Epithelial cell of esophagus (primary cell): ENCODE measurements around the gene PAQR3.

Experiments used
- DNase-seq: peaks from one replicate; pipeline ENCODE4 v3.0.0; 2010; ENCODE audit warnings: low read depth
- H3K4me3 ChIP-seq: 2 replicates; pipeline ENCODE4 v1.5.1; 2011; ENCODE audit warnings: mild to moderate bottlenecking, low read length, control low read depth
- TF ChIP-seq, protein P1 (sequence below): IDR thresholded peaks from 2 replicates; pipeline ENCODE4 v1.5.1; 2011; ENCODE audit warnings: low read depth, mild to moderate bottlenecking, low read length, control low read depth, inconsistent platforms; ENCODE audit not compliant: insufficient read depth; ENCODE audit errors: missing control alignments

The PAQR3 gene

DNA sequence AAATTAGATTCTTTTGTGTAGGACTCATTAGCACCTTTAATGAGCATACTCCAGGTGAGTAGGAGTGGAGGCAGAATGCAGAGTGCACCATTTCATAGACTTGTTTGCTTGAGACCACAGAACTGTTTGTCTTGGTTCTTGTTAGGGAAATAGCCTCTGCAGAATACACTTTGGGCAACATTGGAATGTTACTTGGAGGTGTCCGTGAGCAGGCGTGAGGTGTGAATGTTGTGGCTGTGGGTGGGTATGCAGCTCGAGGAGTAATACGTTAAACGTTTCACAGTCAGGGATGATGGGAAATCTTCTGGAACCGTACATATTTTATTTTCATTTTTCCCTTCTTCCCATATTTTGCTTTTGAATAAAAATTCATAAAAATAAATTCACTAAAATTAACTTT lies 31.6 kb downstream of the PAQR3 start:
- TF ChIP-seq, protein P1, sequence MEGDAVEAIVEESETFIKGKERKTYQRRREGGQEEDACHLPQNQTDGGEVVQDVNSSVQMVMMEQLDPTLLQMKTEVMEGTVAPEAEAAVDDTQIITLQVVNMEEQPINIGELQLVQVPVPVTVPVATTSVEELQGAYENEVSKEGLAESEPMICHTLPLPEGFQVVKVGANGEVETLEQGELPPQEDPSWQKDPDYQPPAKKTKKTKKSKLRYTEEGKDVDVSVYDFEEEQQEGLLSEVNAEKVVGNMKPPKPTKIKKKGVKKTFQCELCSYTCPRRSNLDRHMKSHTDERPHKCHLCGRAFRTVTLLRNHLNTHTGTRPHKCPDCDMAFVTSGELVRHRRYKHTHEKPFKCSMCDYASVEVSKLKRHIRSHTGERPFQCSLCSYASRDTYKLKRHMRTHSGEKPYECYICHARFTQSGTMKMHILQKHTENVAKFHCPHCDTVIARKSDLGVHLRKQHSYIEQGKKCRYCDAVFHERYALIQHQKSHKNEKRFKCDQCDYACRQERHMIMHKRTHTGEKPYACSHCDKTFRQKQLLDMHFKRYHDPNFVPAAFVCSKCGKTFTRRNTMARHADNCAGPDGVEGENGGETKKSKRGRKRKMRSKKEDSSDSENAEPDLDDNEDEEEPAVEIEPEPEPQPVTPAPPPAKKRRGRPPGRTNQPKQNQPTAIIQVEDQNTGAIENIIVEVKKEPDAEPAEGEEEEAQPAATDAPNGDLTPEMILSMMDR: no peak
- DNase-seq: no peak
- no peak overlapping the region for H3K4me3 ChIP-seq

DNA sequence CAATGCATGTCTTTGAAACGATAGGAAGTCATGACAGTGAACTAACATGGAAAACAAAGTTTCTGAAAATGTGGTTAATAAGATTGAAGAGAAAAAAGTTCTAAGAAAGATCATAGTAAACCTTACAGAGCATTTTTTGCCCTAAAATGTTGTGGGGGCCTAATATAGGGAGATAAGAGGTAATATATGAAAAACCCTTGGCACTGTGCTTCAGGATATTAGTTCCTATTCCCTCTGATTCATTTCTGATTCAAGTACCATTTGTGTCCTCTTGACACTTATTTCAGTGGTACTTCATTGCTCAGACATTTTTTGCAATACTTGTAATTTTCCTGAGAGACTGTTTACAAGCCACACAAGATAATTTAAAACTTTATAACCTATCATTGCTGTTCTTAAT lies 35.1 kb downstream of the PAQR3 start:
- H3K4me3 ChIP-seq: no peak overlapping the region
- DNase-seq: no peak
- TF ChIP-seq, protein P1: no peak

DNA sequence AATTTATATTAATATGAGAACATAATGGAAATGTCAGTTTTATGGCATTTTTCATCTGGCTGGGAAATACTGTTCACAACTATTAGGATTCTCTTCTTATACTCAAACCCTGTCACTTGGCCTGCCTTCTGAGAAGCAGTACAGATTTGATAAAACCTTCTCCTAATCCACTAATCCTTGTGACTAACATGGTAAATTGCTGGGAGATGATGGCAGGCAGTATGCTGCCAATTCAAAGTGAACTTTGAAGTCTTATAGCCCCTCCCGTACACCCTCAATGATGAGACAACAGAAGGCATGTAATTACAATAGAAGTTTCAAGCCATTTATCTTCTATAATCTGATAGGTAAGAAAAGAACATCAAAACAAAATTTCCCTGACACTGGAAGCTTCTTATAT lies 36.9 kb downstream of the PAQR3 start:
- no peak for DNase-seq
- H3K4me3 ChIP-seq: no peak overlapping the region
- TF ChIP-seq, protein P1: no peak

DNA sequence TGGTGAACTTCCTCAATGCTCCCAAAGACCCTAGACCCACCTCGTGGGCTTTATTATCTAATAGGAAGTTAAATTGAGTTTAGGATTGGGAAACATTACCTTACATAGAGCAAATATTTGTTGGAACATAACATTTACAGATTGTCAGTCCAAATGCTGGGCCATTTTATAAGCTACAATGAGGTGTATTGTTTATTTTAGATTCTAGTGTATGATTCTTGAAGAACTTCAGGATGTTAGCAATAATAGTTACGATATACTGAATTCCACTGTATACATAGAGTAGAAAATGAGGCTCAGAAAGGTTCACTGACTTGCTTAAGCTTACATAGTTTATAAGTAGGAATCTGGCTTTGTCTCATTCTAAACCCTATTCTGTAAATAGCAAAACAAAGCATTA lies 37.4 kb downstream of the PAQR3 start:
- no peak overlapping the region for H3K4me3 ChIP-seq
- TF ChIP-seq, protein P1: no peak
- no peak for DNase-seq

DNA sequence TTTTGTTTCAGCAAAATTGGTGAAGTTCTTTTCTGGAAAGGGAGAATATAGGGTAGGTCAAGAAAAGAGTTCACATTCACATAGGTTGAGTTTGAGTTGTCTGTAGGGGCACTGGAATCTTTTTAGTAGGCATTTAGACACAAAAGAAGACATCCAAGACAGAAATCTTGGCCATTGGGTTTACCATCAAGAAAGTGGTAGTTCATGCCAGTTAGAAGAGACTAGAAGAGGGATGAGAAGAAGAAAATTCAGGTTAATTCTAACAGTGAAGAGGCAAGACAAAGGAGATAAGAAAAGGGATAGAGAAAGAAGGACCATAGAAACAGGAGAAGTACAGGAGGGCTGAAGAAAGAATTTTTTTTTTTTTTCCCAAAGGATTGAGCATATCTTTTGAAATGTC lies 39.9 kb downstream of the PAQR3 start:
- TF ChIP-seq, protein P1: no peak
- no peak for DNase-seq
- no peak overlapping the region for H3K4me3 ChIP-seq

DNA sequence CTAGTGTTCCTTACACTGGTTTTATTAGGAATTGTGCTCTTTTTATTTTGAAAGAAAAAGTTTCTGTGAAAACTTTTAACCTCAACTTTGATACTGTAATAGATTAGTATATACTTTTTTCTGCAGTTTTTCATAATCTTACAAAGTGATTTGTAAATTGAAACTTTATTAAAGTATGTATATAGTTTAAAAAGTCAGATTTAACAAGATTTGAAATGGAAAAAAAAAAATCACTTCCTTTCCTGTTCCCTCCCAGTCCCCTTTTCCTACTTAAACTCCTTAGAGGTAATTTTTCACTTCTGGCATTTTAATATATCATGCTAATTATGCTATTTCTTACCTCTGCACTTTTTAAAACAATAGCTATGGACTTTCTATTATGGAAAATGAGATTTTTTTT lies 49.3 kb downstream of the PAQR3 start:
- TF ChIP-seq, protein P1: no peak
- no peak for DNase-seq
- no peak overlapping the region for H3K4me3 ChIP-seq

DNA sequence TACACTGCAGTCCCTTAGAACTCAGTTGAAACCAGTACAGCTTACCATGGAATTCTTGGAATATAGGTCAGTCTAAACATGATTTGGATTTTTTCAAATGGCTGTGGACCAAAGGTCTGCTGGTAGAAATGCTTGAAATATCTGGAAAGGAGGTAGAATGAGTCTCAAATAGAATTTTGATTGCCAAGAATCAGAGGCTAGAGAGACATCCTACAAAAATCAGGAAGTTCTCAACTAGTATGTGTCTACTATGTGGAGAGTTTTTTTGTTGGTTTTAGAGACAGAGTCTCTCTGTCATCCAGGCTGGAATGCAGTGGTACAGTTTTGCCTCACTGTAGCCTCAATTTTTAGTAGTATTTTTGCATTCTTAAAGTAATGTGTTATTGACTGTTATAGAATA lies 53.6 kb downstream of the PAQR3 start:
- H3K4me3 ChIP-seq: no peak overlapping the region
- no peak for DNase-seq
- TF ChIP-seq, protein P1: no peak
